Myocyte (in vitro differentiated cells): ENCODE data around the gene PLSCR4. TPM values are rescaled to one million over a fixed set of nuclear protein-coding genes. Genes with fewer than 3 reads are reported as not detected.

Experiments used
- DNase-seq: peaks from one replicate; pipeline ENCODE4 v3.0.0-alpha.2; 2012; ENCODE audit warnings: low read depth
- total RNA-seq: library from RNA; depleted of rRNA; stranded (reverse); fragments of >200 nt; gene quantifications from 2 replicates; pipeline ENCODE4 v1.2.3, GENCODE V29; 2014

PLSCR4 gene
- total RNA-seq, 1 donor from 2014 or later: 8.5 TPM

- DNase-seq: no peak
These were observed 89.3 kb downstream of the PLSCR4 start for GRCh38 chr3:146161663-146162002.

- DNase-seq: peak; percentile 94
These were observed 89.8 kb downstream of the PLSCR4 start, which contains the start of gene PLOD2 for GRCh38 chr3:146160964-146161662. PLOD2 (minus strand) TSS chr3:146161184; CDS start chr3:146160989, 195 bp downstream.

- DNase-seq: peak; percentile 90
These were observed 90.5 kb downstream of the PLSCR4 start for GRCh38 chr3:146160321-146160963.

- no peak for DNase-seq
These were observed 91.1 kb downstream of the PLSCR4 start for GRCh38 chr3:146159616-146160320.

GRCh38 chr3:146159037-146159436 is 91.9 kb downstream of the PLSCR4 start:
- peak; percentile 62 for DNase-seq

- peak; percentile 48 for DNase-seq
These were observed 93.4 kb downstream of the PLSCR4 start for GRCh38 chr3:146157325-146158060.

GRCh38 chr3:146156666-146157314 is 94.1 kb downstream of the PLSCR4 start:
- DNase-seq: peak; percentile 32

- DNase-seq: peak; percentile 76
These were observed 94.8 kb downstream of the PLSCR4 start for GRCh38 chr3:146156095-146156494.

- DNase-seq: no peak
These were observed 95.9 kb downstream of the PLSCR4 start for GRCh38 chr3:146154995-146155394.

- no peak for DNase-seq
These were observed 96.6 kb downstream of the PLSCR4 start for GRCh38 chr3:146154316-146154715.

GRCh38 chr3:146153429-146153828 is 97.5 kb downstream of the PLSCR4 start:
- DNase-seq: no peak

GRCh38 chr3:146152834-146153233 is 98.1 kb downstream of the PLSCR4 start:
- DNase-seq: peak; percentile 67

- DNase-seq: no peak
These were observed 102.4 kb downstream of the PLSCR4 start for GRCh38 chr3:146148468-146148931.

- no peak for DNase-seq
These were observed 105.3 kb downstream of the PLSCR4 start for GRCh38 chr3:146145642-146146041.

GRCh38 chr3:146142757-146143156 is 108.1 kb downstream of the PLSCR4 start:
- peak; percentile 71 for DNase-seq

Other genes with a start within 250 kb of the PLSCR4 start
- 71.0 and 77.1 TPM in 2 replicates for gene PLOD2, start 89.9 kb downstream of the PLSCR4 start, total RNA-seq
- not detected in 2 replicates for gene PLSCR2, start 218.5 kb upstream of the PLSCR4 start, total RNA-seq